ENCODE results near the gene BEAN1.

DNA sequence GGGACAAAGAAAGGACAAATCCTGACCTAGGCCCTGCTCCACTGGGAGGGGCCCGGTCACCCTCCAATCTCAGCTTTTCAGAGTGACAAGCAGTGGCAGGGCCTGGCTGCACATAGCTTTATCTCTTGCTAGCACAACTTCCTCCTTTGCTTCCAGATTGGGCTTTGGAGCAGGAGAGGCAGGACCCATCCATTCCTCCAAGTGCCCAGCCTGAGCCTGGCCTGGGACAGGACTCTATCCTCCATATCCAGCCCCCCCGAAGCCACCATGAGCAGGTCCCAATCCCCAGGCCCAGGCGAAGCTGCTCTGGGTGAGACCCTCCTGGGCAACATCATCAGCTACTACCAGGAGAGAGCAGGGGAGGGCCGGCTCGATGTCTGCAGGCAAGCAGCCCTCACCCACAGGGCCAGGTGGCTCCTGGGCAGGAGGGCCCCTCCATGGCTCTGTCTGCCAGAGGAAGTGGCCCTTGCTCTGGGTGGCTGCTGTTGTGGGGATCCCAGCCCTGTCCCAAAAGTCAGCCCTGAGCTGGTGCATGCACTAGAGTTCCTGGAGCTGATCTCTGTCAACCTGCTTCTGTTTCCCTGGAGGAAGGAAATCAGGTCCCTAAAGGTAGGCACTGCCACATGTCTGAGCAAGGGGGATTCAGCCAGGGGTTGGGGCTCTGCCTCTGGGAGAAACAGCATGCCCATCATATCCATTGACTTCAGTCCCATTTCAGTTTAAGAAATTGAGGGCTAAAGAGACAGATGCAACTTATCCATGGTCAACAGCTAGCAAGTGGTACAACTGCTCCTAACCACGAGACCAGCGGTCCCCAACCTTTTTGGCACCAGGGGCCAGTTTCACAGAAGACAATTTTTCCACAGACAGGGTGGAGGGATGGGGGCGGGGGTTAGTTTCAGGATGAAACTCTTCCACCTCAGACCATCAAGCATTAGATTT, 64.0 kb downstream of the BEAN1 start:
- TF ChIP-seq CREB1 (IDR thresholded peaks at IDR 0.05) (no peak), CREB1 (CRISPR knock-in tag; IDR thresholded peaks at IDR 0.05) (no peak), MTF1 (CRISPR knock-in tag; IDR thresholded peaks at IDR 0.05; ENCODE audit: borderline replicate concordance) (no peak), ASH1L (IDR thresholded peaks at IDR 0.05; ENCODE audit: borderline replicate concordance, low read depth, partially characterized antibody) (no peak), TCF7 (IDR thresholded peaks at IDR 0.05; ENCODE audit: borderline replicate concordance) (no peak), ZNF175 (CRISPR knock-in tag; IDR thresholded peaks at IDR 0.05; ENCODE audit: low read depth) (no peak), EP300 (IDR thresholded peaks at IDR 0.05; ENCODE audit: low read length) (no peak; the same call in 1 of the 2 replicates)
- TF ChIP-seq, protein P1, sequence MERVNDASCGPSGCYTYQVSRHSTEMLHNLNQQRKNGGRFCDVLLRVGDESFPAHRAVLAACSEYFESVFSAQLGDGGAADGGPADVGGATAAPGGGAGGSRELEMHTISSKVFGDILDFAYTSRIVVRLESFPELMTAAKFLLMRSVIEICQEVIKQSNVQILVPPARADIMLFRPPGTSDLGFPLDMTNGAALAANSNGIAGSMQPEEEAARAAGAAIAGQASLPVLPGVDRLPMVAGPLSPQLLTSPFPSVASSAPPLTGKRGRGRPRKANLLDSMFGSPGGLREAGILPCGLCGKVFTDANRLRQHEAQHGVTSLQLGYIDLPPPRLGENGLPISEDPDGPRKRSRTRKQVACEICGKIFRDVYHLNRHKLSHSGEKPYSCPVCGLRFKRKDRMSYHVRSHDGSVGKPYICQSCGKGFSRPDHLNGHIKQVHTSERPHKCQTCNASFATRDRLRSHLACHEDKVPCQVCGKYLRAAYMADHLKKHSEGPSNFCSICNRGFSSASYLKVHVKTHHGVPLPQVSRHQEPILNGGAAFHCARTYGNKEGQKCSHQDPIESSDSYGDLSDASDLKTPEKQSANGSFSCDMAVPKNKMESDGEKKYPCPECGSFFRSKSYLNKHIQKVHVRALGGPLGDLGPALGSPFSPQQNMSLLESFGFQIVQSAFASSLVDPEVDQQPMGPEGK (CRISPR knock-in tag; IDR thresholded peaks at IDR 0.05; ENCODE audit: borderline replicate concordance), result no peak

Data from K562 (cell line).